KMS-11 (cell line): ENCODE results near the gene VMP1.
A peak's percentile ranks its signal among the peaks of the same experiment; 100 is the strongest.

Experiments
- H2AFZ ChIP-seq: fragments of 200-600 bp; sonication (generic); 2 replicates; pipeline ENCODE4 v1.6.1; 2016; ENCODE audit warnings: antibody characterized with exemption, mixed run types, low read depth
- H3K27ac ChIP-seq: fragments of 200-600 bp; sonication (generic); 2 replicates; pipeline ENCODE4 v1.6.1; 2016; ENCODE audit warnings: mild to moderate bottlenecking, mixed run types
- H3K27me3 ChIP-seq: fragments of 200-600 bp; sonication (generic); 2 replicates; pipeline ENCODE4 v1.6.1; 2017; ENCODE audit warnings: mild to moderate bottlenecking, low read depth, mixed run types, moderate library complexity; ENCODE audit not compliant: insufficient read depth
- H3K36me3 ChIP-seq: fragments of 200-600 bp; sonication (generic); 2 replicates; pipeline ENCODE4 v1.6.1; 2017; ENCODE audit warnings: mild to moderate bottlenecking, mixed run types; ENCODE audit not compliant: insufficient read depth
- H3K4me1 ChIP-seq: fragments of 200-600 bp; sonication (generic); 2 replicates; pipeline ENCODE4 v1.6.1; 2016; ENCODE audit warnings: mild to moderate bottlenecking, low read depth, mixed run types; ENCODE audit not compliant: poor library complexity, severe bottlenecking
- H3K4me2 ChIP-seq: fragments of 200-600 bp; sonication (generic); 2 replicates; pipeline ENCODE4 v1.7.0; 2016; ENCODE audit warnings: mild to moderate bottlenecking, mixed run types
- H3K4me3 ChIP-seq: fragments of 200-600 bp; sonication (generic); IDR thresholded peaks from 2 replicates; pipeline ENCODE4 v1.6.1; 2017; ENCODE audit warnings: low read depth, low read length, mixed read lengths; ENCODE audit not compliant: insufficient read depth
- H3K79me2 ChIP-seq: fragments of 200-600 bp; sonication (generic); 2 replicates; pipeline ENCODE4 v1.6.1; 2016; ENCODE audit warnings: low read depth, mixed run types; ENCODE audit not compliant: insufficient read depth
- H3K9ac ChIP-seq: fragments of 200-600 bp; sonication (generic); 2 replicates; pipeline ENCODE4 v1.6.1; 2016; ENCODE audit warnings: mild to moderate bottlenecking, mixed run types
- H4K20me1 ChIP-seq: fragments of 200-600 bp; sonication (generic); 2 replicates; pipeline ENCODE4 v1.6.1; 2016; ENCODE audit warnings: mild to moderate bottlenecking, mixed run types; ENCODE audit not compliant: insufficient read depth
- CTCF ChIP-seq: fragments of 200-600 bp; sonication (generic); conservative IDR thresholded peaks from 2 replicates; pipeline ENCODE4 v1.6.1; 2017; ENCODE audit warnings: low read depth, mild to moderate bottlenecking, antibody characterized with exemption, low read length, moderate library complexity, mixed read lengths

Gene VMP1

GRCh38 chr17:59814276-59814675, 106.8 kb downstream of the VMP1 start:
- Histone ChIP-seq H3K27ac (no peak overlapping the region), H3K79me2 (no peaks in the 10 kb centered on the region), H3K4me2 (no peak overlapping the region), H3K9ac (no peak overlapping the region), H2AFZ (no peak overlapping the region), H3K27me3 (no peaks in the 10 kb centered on the region), H3K4me3 (no peak overlapping the region), H3K36me3 (no peaks in the 10 kb centered on the region), H3K4me1 (no peaks in the 10 kb centered on the region), H4K20me1 (no peaks in the 10 kb centered on the region)
- TF ChIP-seq CTCF = no peak

DNA sequence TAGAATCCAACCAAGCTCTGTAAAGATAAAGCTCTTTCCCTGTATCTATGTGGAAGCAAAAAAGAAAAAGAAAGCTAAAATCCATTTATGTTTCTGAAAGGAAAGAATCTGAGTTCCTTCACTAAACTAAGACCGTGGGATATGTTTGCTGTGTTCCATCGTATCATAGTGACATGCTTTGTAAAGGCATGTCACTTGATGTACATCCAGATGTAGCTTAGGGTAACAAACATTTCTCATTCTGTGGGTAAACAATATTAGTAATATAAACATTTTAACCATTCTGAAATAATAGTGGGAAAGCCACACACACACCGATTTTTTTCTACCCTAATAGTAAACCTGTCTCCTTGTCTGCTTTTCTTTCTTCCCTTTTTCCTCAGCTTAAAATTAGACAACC, 107.2 kb downstream of the VMP1 start:
- no peak overlapping the region for H3K4me2 ChIP-seq
- no peaks in the 10 kb centered on the region for H3K36me3 ChIP-seq
- H3K79me2 ChIP-seq = no peaks in the 10 kb centered on the region
- no peaks in the 10 kb centered on the region for H3K27me3 ChIP-seq
- H2AFZ ChIP-seq = no peak overlapping the region
- H3K27ac ChIP-seq = no peak overlapping the region
- TF ChIP-seq CTCF = no peak
- H4K20me1 ChIP-seq = no peaks in the 10 kb centered on the region
- H3K9ac ChIP-seq = no peak overlapping the region
- H3K4me1 ChIP-seq = no peaks in the 10 kb centered on the region
- H3K4me3 ChIP-seq = no peak overlapping the region

GRCh38 chr17:59815965-59816364, 108.5 kb downstream of the VMP1 start:
- H3K79me2 ChIP-seq = no peaks in the 10 kb centered on the region
- TF ChIP-seq CTCF = no peak
- no peak overlapping the region for H3K4me2 ChIP-seq
- H4K20me1 ChIP-seq = no peaks in the 10 kb centered on the region
- H3K4me3 ChIP-seq = no peak overlapping the region
- H3K27ac ChIP-seq = no peak overlapping the region
- no peak overlapping the region for H2AFZ ChIP-seq
- no peaks in the 10 kb centered on the region for H3K27me3 ChIP-seq
- H3K36me3 ChIP-seq = no peaks in the 10 kb centered on the region
- H3K4me1 ChIP-seq = no peaks in the 10 kb centered on the region
- no peak overlapping the region for H3K9ac ChIP-seq

DNA sequence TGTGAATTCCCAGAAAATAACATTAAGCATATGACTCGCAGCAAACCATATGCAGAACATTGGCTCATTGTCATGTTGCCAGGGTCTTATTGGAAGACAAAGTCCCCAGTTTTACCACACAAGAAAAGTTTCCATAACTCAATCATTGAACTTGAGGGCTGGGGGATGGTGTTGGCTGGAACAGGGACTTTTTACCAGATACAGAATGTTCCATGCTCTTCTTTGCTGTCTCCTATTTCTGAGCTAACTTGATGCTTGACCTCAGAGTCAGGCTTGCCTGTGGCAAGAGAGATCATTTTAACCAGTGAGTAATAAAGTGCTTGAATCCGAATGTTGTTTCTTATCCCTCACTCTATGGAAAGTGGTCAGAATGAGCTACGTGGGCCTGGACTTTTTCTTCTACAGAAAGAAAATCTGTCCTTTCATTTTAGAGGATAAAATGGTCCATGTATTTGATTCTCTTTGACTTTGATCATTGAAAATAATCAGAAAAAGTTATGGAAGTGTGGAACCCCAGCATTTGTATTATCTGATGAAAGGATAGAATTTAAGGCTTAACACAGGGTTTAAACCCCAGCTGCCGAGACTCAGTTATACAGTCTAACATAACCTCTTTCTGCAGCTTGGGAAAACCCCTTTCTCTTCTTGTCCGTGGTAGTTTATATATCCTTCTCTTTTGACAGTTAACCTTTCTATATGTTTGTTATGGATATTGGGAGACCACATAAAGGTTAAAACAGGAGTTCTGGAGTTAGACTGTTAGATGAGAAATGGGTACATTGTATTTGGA, 118.3 kb downstream of the VMP1 start:
- Histone ChIP-seq H3K27me3 (no peaks in the 10 kb centered on the region), H3K4me3 (no peak overlapping the region), H3K36me3 (no peaks in the 10 kb centered on the region), H3K27ac (peak overlapping the region; percentile 81), H3K4me1 (peaks cover 69% of the 10 kb centered on the region), H2AFZ (no peak overlapping the region), H3K9ac (no peak overlapping the region; the same call in 1 of the 2 replicates), H4K20me1 (no peaks in the 10 kb centered on the region), H3K79me2 (no peaks in the 10 kb centered on the region), H3K4me2 (peak overlapping the region; percentile 82)
- no peak for TF ChIP-seq CTCF
